RWPE2 (cell line): ENCODE measurements around the gene ARHGAP26.

Experiments
- ATAC-seq: fragments of 200-7000 bp; cut with Tn5 transposase; 3 replicates; pipeline ENCODE4 v1.9.1; 2021; ENCODE audit warnings: low read depth
- DNase-seq: peaks from one replicate; pipeline ENCODE4 v3.0.0-alpha.2; 2020; ENCODE audit warnings: low spot score
- H3K27ac ChIP-seq: fragments of 450-650 bp; 2 replicates; pipeline ENCODE4 v1.5.1; 2017; ENCODE audit warnings: mild to moderate bottlenecking; ENCODE audit not compliant: poor library complexity, severe bottlenecking
- H3K27me3 ChIP-seq: fragments of 250-450 bp; sonication (Bioruptor Pico); 2 replicates; pipeline ENCODE4 v1.5.1; 2021; ENCODE audit warnings: mild to moderate bottlenecking, moderate library complexity; ENCODE audit not compliant: insufficient read depth, poor library complexity, severe bottlenecking
- H3K36me3 ChIP-seq: fragments of 250-450 bp; sonication (Bioruptor Pico); 2 replicates; pipeline ENCODE4 v1.5.1; 2020; ENCODE audit warnings: low read depth, mild to moderate bottlenecking, moderate library complexity
- H3K4me1 ChIP-seq: fragments of 250-450 bp; sonication (Bioruptor Pico); 2 replicates; pipeline ENCODE4 v1.5.1; 2021; ENCODE audit warnings: mild to moderate bottlenecking, moderate library complexity; ENCODE audit not compliant: insufficient read depth, poor library complexity, severe bottlenecking
- H3K4me3 ChIP-seq: fragments of 250-450 bp; sonication (Bioruptor Pico); 2 replicates; pipeline ENCODE4 v1.5.1; 2021; ENCODE audit warnings: mild to moderate bottlenecking, moderate library complexity; ENCODE audit not compliant: severe bottlenecking
- H3K9me3 ChIP-seq: fragments of 250-450 bp; sonication (Bioruptor Pico); 2 replicates; pipeline ENCODE4 v1.5.1; 2021; ENCODE audit warnings: mild to moderate bottlenecking, moderate library complexity; ENCODE audit not compliant: severe bottlenecking
- TF ChIP-seq, protein P1 (sequence below): fragments of 450-650 bp; IDR thresholded peaks from one replicate; pipeline ENCODE4 v1.5.1; 2017; ENCODE audit warnings: mild to moderate bottlenecking, moderate library complexity; ENCODE audit not compliant: poor library complexity, severe bottlenecking

ARHGAP26 gene

DNA sequence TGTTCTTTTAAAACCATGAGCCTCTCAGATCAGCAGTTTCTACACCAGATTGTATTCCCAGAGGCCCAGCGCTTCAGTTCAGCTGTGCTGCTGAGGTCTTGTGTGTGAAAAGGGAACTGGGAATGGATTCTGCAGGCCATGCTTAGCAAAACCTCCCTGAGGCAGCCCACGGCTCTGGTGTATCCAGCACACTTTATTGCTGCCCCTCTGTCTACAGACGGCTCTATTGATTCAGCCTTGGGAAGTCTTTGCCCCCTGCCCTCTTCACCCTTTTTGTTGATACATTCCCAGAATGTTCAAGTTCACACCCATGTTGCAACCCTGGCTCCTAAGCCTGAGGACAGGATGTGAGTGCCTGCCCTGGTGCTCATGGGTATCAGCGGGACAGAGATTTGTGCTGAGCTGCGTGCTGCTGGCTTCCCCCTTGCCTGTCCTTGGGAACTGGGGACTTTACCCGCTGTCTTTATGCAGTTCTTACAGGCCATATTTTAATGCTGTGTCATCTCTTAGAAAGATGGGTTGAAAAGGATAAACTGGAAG is 37.3 kb downstream of the ARHGAP26 start:
- H3K36me3 ChIP-seq = no peaks in the 10 kb centered on the region
- no peak overlapping the region for H3K27ac ChIP-seq
- ATAC-seq (no peak), DNase-seq (no peak)
- H3K4me1 ChIP-seq = no peaks in the 10 kb centered on the region
- H3K27me3 ChIP-seq = no peaks in the 10 kb centered on the region
- no peaks in the 10 kb centered on the region for H3K9me3 ChIP-seq
- TF ChIP-seq, protein P1, sequence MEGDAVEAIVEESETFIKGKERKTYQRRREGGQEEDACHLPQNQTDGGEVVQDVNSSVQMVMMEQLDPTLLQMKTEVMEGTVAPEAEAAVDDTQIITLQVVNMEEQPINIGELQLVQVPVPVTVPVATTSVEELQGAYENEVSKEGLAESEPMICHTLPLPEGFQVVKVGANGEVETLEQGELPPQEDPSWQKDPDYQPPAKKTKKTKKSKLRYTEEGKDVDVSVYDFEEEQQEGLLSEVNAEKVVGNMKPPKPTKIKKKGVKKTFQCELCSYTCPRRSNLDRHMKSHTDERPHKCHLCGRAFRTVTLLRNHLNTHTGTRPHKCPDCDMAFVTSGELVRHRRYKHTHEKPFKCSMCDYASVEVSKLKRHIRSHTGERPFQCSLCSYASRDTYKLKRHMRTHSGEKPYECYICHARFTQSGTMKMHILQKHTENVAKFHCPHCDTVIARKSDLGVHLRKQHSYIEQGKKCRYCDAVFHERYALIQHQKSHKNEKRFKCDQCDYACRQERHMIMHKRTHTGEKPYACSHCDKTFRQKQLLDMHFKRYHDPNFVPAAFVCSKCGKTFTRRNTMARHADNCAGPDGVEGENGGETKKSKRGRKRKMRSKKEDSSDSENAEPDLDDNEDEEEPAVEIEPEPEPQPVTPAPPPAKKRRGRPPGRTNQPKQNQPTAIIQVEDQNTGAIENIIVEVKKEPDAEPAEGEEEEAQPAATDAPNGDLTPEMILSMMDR = no peak
- H3K4me3 ChIP-seq = no peak overlapping the region

DNA sequence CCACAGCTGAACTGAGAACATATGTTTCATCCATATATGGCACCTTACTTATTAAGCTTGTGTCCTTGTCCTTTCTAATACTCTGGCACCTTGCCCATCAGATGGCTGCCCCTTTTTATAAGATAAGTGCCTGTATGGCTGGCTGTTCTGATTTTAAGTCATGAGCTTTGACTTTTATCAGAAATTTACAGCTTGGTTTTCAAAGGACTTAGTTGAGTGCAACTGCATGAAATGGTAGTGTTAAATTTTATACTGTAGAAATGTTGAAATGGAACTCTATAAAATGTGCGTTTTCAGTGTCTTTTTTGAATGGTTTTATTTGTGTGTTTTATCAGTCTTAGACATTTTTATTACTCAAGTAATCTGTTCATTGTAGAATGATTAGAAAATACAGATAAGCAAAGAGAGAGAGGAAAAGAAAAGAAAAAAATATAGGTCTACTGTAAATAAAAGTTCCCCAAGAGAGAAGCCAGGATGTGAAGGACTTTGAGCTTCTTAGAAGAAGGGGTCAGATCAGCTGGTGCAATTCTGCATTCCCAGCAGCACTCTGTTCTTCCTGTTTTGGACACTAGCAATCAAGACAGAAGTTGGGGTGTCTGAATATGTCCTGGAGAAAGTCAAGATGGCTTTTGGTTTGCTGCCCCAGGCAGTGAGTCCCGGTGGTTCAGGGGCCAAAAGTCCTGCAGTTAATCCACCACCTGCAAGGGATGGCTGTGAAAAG is 38.9 kb downstream of the ARHGAP26 start:
- no peak overlapping the region for H3K27ac ChIP-seq
- no peaks in the 10 kb centered on the region for H3K36me3 ChIP-seq
- H3K4me3 ChIP-seq = no peak overlapping the region
- no peaks in the 10 kb centered on the region for H3K27me3 ChIP-seq
- no peaks in the 10 kb centered on the region for H3K4me1 ChIP-seq
- H3K9me3 ChIP-seq = no peaks in the 10 kb centered on the region
- DNase-seq (no peak), ATAC-seq (no peak)
- TF ChIP-seq, protein P1 = no peak

DNA sequence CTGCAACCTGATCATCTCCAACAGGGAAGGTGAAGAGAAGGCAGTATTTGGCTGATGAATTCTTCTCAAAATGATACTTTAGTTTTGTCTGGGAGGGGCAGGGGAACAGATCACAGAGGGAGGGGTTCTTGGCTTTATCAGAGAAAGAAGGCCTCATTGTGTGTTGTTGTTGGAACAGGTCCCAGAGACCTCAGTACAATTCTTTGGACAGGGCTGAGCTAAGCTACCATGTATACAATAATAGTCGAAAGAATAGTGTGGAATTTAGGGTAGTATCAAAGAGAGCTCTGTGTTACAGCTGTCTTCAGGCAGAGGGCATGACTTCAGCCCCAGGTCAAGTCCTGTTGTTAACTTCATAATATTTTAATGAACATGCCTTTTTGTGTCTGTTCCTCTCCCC is 39.9 kb downstream of the ARHGAP26 start:
- Histone ChIP-seq H3K36me3 (no peaks in the 10 kb centered on the region), H3K27ac (no peak overlapping the region), H3K27me3 (no peaks in the 10 kb centered on the region), H3K9me3 (no peaks in the 10 kb centered on the region), H3K4me3 (no peak overlapping the region), H3K4me1 (no peaks in the 10 kb centered on the region)
- DNase-seq (no peak), ATAC-seq (no peak)
- TF ChIP-seq, protein P1 = no peak

DNA sequence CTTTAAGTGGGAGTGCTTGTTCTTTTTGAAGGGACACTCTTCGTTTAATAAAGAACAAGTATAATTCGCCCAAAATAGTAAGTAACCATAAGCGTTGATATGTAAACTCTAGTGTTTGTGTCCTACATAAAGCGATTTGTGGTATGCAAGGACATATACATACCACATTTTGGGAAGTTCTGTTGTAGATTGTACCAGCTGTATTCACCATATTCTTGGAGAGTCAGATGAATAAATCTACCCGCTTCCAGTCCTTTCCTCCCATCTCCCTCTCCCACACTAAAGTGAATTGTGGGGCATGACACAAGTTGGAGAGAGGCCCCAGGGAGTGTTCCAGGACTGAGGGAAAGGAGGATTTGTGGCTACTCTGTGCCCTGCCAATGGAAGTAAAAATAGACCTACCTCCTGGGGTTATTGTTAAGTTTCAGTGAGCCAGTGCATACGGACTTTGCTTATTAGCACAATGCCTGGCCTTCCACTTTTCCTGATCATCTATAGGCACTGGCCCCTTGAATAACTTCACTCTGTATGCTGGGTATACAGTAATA is 40.6 kb downstream of the ARHGAP26 start:
- H3K27ac ChIP-seq = no peak overlapping the region
- DNase-seq = no peak
- TF ChIP-seq, protein P1 = no peak
- H3K36me3 ChIP-seq = no peaks in the 10 kb centered on the region
- no peaks in the 10 kb centered on the region for H3K27me3 ChIP-seq
- ATAC-seq = no peak
- no peaks in the 10 kb centered on the region for H3K4me1 ChIP-seq
- H3K4me3 ChIP-seq = no peak overlapping the region
- no peaks in the 10 kb centered on the region for H3K9me3 ChIP-seq
